OCI-LY7 (cell line): Measurements from ENCODE around the gene SLC44A5.

ENCODE experiments used
- EZH2phosphoT487 ChIP-seq: fragments of 200-600 bp; sonication (generic); IDR thresholded peaks from 2 replicates; pipeline ENCODE4 v1.6.1; 2018; ENCODE audit warnings: low read depth, borderline replicate concordance, mild to moderate bottlenecking, mixed run types, antibody characterized with exemption, low read length, moderate library complexity, mixed read lengths
- TF ChIP-seq, protein P1 (sequence below): fragments of 200-600 bp; sonication (generic); conservative IDR thresholded peaks from 2 replicates; pipeline ENCODE4 v1.5.1; 2014; ENCODE audit warnings: mild to moderate bottlenecking, antibody characterized with exemption, low read length, moderate library complexity, mixed read lengths

- TF ChIP-seq, protein P1, sequence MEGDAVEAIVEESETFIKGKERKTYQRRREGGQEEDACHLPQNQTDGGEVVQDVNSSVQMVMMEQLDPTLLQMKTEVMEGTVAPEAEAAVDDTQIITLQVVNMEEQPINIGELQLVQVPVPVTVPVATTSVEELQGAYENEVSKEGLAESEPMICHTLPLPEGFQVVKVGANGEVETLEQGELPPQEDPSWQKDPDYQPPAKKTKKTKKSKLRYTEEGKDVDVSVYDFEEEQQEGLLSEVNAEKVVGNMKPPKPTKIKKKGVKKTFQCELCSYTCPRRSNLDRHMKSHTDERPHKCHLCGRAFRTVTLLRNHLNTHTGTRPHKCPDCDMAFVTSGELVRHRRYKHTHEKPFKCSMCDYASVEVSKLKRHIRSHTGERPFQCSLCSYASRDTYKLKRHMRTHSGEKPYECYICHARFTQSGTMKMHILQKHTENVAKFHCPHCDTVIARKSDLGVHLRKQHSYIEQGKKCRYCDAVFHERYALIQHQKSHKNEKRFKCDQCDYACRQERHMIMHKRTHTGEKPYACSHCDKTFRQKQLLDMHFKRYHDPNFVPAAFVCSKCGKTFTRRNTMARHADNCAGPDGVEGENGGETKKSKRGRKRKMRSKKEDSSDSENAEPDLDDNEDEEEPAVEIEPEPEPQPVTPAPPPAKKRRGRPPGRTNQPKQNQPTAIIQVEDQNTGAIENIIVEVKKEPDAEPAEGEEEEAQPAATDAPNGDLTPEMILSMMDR, result no peak
- no peak for TF ChIP-seq EZH2phosphoT487
These were observed 20.1 kb upstream of the SLC44A5 start for GRCh38 chr1:75630998-75631397.
